ENCODE data around the gene FBH1.
A peak's percentile ranks its signal among the peaks of the same experiment; 100 is the strongest.
"Not testable (repeated sequence)": the region's sequence is repeated elsewhere in the genome, so short reads cannot be mapped to it uniquely, and the experiment has no call there.

The FBH1 gene

GRCh38 chr10:5868383-5868782 lies 21.7 kb upstream of the FBH1 start:
- POLR2A ChIA-PET; DNase-seq (ENCODE audit: extremely low spot score): not testable (repeated sequence)
- CTCF ChIA-PET = interaction anchor here (1.1 to 2.1 kb wide), 4 partner anchors 9 to 80 kb away, joined by 3 to 5 read pairs (median 3); no protein-coding TSS in a partner anchor

GRCh38 chr10:5869156-5869555 lies 20.9 kb upstream of the FBH1 start:
- no peak for DNase-seq (ENCODE audit: extremely low spot score)
- no peak for TF ChIP-seq CTCF (IDR thresholded peaks at IDR 0.05; ENCODE audit: control extremely low read depth, extremely low read depth, low read depth, missing control alignments)
- CTCF ChIA-PET = interaction anchor here (1.1 to 2.1 kb wide), 8 partner anchors 8 to 246 kb away, joined by 3 to 6 read pairs (median 4); partner anchors contain the start of genes ANKRD16 and FBH1
- POLR2A ChIA-PET = no interaction called here

- DNase-seq (ENCODE audit: extremely low spot score) = no peak
- POLR2A ChIA-PET = no interaction called here
- CTCF ChIA-PET = interaction anchor here (0.9 to 3.8 kb wide), 3 partner anchors 8 to 28 kb away, joined by 3 to 51 read pairs (median 35); no protein-coding TSS in a partner anchor
- no peak for TF ChIP-seq CTCF (IDR thresholded peaks at IDR 0.05; ENCODE audit: control extremely low read depth, extremely low read depth, low read depth, missing control alignments)
These were observed 18.4 kb upstream of the FBH1 start for GRCh38 chr10:5871596-5871995.

GRCh38 chr10:5873515-5873995 lies 16.5 kb upstream of the FBH1 start:
- DNase-seq (ENCODE audit: extremely low spot score) = peak; percentile 85
- TF ChIP-seq CTCF (IDR thresholded peaks at IDR 0.05; ENCODE audit: control extremely low read depth, extremely low read depth, low read depth, missing control alignments) = peak; percentile 65
- CTCF ChIA-PET = interaction anchor here (0.6 to 3.8 kb wide), 24 partner anchors 9 to 309 kb away, joined by 3 to 51 read pairs (median 4); partner anchors contain the start of genes ANKRD16 and FBH1
- POLR2A ChIA-PET = interaction anchor here (0.5 to 1.3 kb wide), 2 partner anchors 67 to 72 kb away, joined by 3 to 4 read pairs; no protein-coding TSS in a partner anchor

- no peak for TF ChIP-seq CTCF (IDR thresholded peaks at IDR 0.05; ENCODE audit: control extremely low read depth, extremely low read depth, low read depth, missing control alignments)
- ChIA-PET POLR2A (interaction anchor here (0.6 to 0.9 kb wide), 2 partner anchors 12 to 66 kb away, joined by 3 to 4 read pairs; no protein-coding TSS in a partner anchor), CTCF (interaction anchor here (1.2 to 2.8 kb wide), 2 partner anchors 10 to 33 kb away, joined by 3 to 22 read pairs; no protein-coding TSS in a partner anchor)
- DNase-seq (ENCODE audit: extremely low spot score) = no peak
These were observed 13.8 kb upstream of the FBH1 start for GRCh38 chr10:5876181-5876768.

GRCh38 chr10:5877041-5877440 lies 13.0 kb upstream of the FBH1 start:
- POLR2A ChIA-PET = interaction anchor here (0.9 kb wide), 1 partner anchor 64 kb away, joined by 3 read pairs; the partner anchor contains the start of gene GDI2
- CTCF ChIA-PET = interaction anchor here (1.2 to 2.8 kb wide), 5 partner anchors 8 to 33 kb away, joined by 3 to 22 read pairs (median 3); partner anchors contain the start of genes ANKRD16 and FBH1
- DNase-seq (ENCODE audit: extremely low spot score) = not testable (repeated sequence)

GRCh38 chr10:5882961-5883360 lies 7.1 kb upstream of the FBH1 start:
- no peak for TF ChIP-seq CTCF (IDR thresholded peaks at IDR 0.05; ENCODE audit: control extremely low read depth, extremely low read depth, low read depth, missing control alignments)
- ChIA-PET POLR2A (no interaction called here), CTCF (interaction anchor here (1.5 to 7.2 kb wide), 2 partner anchors 9 to 25 kb away, joined by 3 to 51 read pairs; no protein-coding TSS in a partner anchor)
- DNase-seq (ENCODE audit: extremely low spot score) = no peak
